Fibroblast of lung (primary cell): ENCODE data around the gene SUFU.

Source experiments
- EZH2 ChIP-seq: IDR thresholded peaks from 2 replicates; pipeline ENCODE4 v1.5.1; 2012; ENCODE audit warnings: low read length, control low read depth, mild to moderate bottlenecking; ENCODE audit errors: missing control alignments
- TF ChIP-seq, protein P1 (sequence below), 2 donors: IDR thresholded peaks in 1 of 2; conservative IDR thresholded peaks in 1 of 2; 1 replicate in 1 of 2; 2 replicates in 1 of 2; pipeline ENCODE4 v1.5.1; 2011 to 2012; ENCODE audit warnings: low read length in 2 of 2, control low read depth in 1 of 2, inconsistent platforms in 1 of 2, low read depth in 1 of 2, mild to moderate bottlenecking in 1 of 2

DNA sequence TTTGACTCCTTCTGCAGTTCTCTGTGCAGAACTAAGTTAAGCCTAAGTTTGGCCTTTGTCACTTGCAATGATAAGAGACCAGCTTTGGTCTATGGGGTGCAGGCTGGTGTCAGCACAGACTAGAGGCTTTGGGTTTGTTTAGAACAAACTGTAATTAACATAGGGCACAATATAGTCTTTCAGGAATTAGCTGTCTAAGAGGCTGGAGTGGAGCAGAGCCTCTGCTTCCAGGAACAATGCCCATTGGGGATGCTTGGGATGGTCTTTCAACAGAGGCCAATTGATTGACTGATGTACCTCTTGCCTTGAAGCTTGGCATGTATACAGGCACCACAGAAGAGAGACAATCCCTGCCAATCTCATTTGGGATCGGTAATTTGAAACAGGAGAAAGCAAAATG, 4.7 kb downstream of the SUFU start:
- TF ChIP-seq, protein P1, sequence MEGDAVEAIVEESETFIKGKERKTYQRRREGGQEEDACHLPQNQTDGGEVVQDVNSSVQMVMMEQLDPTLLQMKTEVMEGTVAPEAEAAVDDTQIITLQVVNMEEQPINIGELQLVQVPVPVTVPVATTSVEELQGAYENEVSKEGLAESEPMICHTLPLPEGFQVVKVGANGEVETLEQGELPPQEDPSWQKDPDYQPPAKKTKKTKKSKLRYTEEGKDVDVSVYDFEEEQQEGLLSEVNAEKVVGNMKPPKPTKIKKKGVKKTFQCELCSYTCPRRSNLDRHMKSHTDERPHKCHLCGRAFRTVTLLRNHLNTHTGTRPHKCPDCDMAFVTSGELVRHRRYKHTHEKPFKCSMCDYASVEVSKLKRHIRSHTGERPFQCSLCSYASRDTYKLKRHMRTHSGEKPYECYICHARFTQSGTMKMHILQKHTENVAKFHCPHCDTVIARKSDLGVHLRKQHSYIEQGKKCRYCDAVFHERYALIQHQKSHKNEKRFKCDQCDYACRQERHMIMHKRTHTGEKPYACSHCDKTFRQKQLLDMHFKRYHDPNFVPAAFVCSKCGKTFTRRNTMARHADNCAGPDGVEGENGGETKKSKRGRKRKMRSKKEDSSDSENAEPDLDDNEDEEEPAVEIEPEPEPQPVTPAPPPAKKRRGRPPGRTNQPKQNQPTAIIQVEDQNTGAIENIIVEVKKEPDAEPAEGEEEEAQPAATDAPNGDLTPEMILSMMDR (conservative IDR thresholded peaks at IDR 0.05 in 1 of 2, IDR thresholded peaks at IDR 0.05 in 1 of 2; ENCODE audit: low read depth in 1 of 2, low read length in 2 of 2): no peak
- no peak for TF ChIP-seq EZH2
